Transverse colon (tissue), 4 donors: Measurements from ENCODE around the gene GRIP2.

Source experiments
- POLR2AphosphoS5 ChIP-seq, 3 donors: sonication (generic); formaldehyde crosslinking; IDR thresholded peaks; one replicate each; pipeline ENCODE4 v1.6.1; 2016; ENCODE audit warnings: antibody characterized with exemption in 3 of 3
- TF ChIP-seq, protein P1 (sequence below), 5 experiments: fragments of 200-600 bp in 3 of 5; fragments of 450-650 bp in 2 of 5; sonication (generic) in 3 of 5; IDR thresholded peaks; 1 replicate in 2 of 5; 2 replicates in 3 of 5; pipeline ENCODE4 v1.5.1; 2016 to 2017; ENCODE audit warnings: antibody characterized with exemption in 5 of 5, inconsistent platforms in 3 of 5, mild to moderate bottlenecking in 2 of 5, moderate library complexity in 1 of 5

DNA sequence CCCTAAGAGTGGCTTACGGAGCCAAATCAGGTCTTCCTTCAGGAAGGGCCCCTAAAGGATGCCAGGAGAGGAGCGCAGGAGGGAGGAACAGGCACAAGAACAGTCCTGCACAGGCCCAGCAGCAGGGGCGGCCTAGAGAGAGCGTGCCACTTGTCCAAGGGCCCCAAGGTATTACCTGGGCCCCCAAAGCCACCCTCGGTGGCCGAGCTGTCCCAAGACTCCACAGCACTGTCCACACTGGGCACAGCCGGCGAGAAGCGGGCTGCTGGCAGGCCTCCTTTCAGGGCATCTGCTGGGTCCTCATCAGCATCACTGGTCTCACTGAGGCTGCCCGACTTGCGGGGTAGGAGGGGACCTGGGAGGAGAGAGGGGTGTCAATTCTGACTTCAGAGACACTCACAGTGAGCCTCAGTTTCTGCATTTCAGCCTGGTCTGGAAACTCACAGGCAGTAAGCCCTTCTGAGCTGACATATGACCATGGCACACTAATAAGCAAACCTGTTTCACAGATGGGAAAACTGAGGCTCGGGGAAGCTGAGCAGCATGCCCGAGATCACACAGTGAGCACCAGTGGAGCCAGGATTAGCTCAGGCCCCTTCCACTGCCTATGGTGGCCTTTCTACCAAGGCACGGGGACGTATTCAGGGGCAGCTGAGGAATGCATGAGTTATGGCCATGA is 33.4 kb downstream of the GRIP2 start:
- TF ChIP-seq POLR2AphosphoS5 (IDR thresholded peaks at IDR 0.05), result no peak
- TF ChIP-seq, protein P1, sequence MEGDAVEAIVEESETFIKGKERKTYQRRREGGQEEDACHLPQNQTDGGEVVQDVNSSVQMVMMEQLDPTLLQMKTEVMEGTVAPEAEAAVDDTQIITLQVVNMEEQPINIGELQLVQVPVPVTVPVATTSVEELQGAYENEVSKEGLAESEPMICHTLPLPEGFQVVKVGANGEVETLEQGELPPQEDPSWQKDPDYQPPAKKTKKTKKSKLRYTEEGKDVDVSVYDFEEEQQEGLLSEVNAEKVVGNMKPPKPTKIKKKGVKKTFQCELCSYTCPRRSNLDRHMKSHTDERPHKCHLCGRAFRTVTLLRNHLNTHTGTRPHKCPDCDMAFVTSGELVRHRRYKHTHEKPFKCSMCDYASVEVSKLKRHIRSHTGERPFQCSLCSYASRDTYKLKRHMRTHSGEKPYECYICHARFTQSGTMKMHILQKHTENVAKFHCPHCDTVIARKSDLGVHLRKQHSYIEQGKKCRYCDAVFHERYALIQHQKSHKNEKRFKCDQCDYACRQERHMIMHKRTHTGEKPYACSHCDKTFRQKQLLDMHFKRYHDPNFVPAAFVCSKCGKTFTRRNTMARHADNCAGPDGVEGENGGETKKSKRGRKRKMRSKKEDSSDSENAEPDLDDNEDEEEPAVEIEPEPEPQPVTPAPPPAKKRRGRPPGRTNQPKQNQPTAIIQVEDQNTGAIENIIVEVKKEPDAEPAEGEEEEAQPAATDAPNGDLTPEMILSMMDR (IDR thresholded peaks at IDR 0.05), result no peak
